ENCODE measurements around the gene CATSPER4.

CATSPER4 gene

DNA sequence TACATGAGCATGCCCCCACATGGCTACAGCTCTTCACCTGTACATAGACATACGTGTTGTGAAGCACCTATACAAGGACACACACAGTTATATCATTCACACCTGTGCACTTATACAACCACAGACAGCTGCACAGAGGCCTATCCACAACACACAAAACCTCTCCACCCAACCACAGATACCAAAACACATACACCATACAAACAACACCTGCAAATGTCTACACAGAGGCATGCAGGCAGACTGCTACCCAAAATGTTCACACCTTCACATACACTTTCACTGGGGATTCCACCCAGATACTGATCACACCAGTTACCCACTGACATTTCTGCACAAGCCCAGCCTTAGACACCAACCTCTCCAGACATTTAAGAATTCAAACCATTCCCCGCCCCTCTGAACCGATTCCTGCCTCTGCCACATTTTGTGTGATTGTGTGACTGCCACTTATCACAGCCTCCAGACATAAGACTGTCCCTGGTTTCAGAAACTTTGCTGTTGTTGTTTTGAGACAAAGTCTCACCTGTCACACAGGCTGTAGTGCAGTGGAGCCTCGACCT lies 23.6 kb upstream of the CATSPER4 start:
- peaks cover 25% of the 10 kb centered on the region for H3K79me2 ChIP-seq (ENCODE audit: insufficient read depth, low read length)
- no peak overlapping the region for H3K9ac ChIP-seq (ENCODE audit: low read depth, low read length, poor library complexity, severe bottlenecking)
- no peak for TF ChIP-seq EZH2phosphoT487 (IDR thresholded peaks at IDR 0.05; ENCODE audit: borderline replicate concordance)
- TF ChIP-seq, protein P1, sequence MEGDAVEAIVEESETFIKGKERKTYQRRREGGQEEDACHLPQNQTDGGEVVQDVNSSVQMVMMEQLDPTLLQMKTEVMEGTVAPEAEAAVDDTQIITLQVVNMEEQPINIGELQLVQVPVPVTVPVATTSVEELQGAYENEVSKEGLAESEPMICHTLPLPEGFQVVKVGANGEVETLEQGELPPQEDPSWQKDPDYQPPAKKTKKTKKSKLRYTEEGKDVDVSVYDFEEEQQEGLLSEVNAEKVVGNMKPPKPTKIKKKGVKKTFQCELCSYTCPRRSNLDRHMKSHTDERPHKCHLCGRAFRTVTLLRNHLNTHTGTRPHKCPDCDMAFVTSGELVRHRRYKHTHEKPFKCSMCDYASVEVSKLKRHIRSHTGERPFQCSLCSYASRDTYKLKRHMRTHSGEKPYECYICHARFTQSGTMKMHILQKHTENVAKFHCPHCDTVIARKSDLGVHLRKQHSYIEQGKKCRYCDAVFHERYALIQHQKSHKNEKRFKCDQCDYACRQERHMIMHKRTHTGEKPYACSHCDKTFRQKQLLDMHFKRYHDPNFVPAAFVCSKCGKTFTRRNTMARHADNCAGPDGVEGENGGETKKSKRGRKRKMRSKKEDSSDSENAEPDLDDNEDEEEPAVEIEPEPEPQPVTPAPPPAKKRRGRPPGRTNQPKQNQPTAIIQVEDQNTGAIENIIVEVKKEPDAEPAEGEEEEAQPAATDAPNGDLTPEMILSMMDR (conservative IDR thresholded peaks at IDR 0.05; ENCODE audit: low read length) = no peak
- no peaks in the 10 kb centered on the region for H3F3A ChIP-seq (ENCODE audit: low read depth)
- H3K27me3 ChIP-seq (ENCODE audit: insufficient read depth, low read length, poor library complexity, severe bottlenecking) = no peaks in the 10 kb centered on the region
- no peaks in the 10 kb centered on the region for H3K9me3 ChIP-seq (ENCODE audit: insufficient read depth, low read depth, low read length)
- H3K4me3 ChIP-seq (ENCODE audit: low read length, poor library complexity, severe bottlenecking) = no peak overlapping the region
- no peaks in the 10 kb centered on the region for H3K36me3 ChIP-seq (ENCODE audit: insufficient read depth, low read length)
- no peak overlapping the region for H3K4me2 ChIP-seq (ENCODE audit: low read depth, low read length, poor library complexity, severe bottlenecking)
- no peak overlapping the region for H2AFZ ChIP-seq (ENCODE audit: low read length)
- no peaks in the 10 kb centered on the region for H4K20me1 ChIP-seq (ENCODE audit: insufficient read depth, low read length, poor library complexity, severe bottlenecking)
- H3K9me2 ChIP-seq (replicated peaks; ENCODE audit: low read depth, low read length) = no peaks in the 10 kb centered on the region
- H3K4me1 ChIP-seq (ENCODE audit: insufficient read depth, low read length, poor library complexity, severe bottlenecking) = peaks cover 20% of the 10 kb centered on the region

DNA sequence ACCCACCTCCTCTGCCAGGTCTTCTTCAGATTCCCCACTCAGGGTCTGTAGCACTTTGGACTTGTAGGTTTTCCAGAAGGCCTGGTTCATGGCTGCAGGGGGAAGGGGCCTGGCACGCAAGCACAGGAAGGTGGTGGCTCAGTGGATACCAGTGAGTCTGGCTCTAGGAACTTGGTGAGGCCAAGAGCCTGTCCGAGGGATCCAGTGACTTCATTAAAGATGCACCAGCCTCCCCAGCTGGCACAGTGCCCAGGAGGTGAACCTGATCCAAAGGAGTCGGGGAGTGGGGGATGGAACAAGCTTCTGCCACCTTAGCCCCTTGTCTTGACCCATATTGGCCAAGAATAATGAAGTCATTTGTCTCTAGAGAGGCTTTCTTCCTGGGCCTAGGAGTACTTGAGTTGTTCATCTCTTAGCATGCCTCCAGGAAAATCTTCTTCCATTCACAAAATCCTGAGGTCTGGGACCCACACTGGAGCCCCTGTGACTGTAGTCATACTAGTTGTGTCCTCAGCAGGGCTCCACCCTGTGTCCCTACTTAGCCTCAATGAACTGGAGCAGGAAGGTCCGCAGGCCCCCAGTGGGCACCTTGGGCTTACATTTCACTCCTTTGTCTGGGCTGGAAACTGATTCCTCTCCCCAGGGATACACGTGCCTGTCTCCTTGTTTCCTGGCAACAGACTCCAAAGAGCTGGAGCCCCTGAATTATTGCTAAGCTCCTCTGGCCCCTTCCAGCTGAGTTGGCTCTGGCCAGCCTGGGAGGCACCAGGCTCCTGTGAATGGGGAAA lies 21.8 kb upstream of the CATSPER4 start, which contains the start of gene C1orf232:
Gene C1orf232, minus strand, starts transcription at position 554 of the 788 bp plus-strand sequence. Its CDS starts 464 bp downstream, at position 90.
- Histone ChIP-seq H3K9me2 (replicated peaks; ENCODE audit: low read depth, low read length) (no peaks in the 10 kb centered on the region), H3K9me3 (ENCODE audit: insufficient read depth, low read depth, low read length) (no peaks in the 10 kb centered on the region), H3K79me2 (ENCODE audit: insufficient read depth, low read length) (peaks cover 19% of the 10 kb centered on the region), H3F3A (ENCODE audit: low read depth) (no peaks in the 10 kb centered on the region), H3K36me3 (ENCODE audit: insufficient read depth, low read length) (no peaks in the 10 kb centered on the region), H3K27me3 (ENCODE audit: insufficient read depth, low read length, poor library complexity, severe bottlenecking) (no peaks in the 10 kb centered on the region), H4K20me1 (ENCODE audit: insufficient read depth, low read length, poor library complexity, severe bottlenecking) (no peaks in the 10 kb centered on the region), H3K4me2 (ENCODE audit: low read depth, low read length, poor library complexity, severe bottlenecking) (peak within 1 kb of the TSS; percentile 88), H3K4me3 (ENCODE audit: low read length, poor library complexity, severe bottlenecking) (peak within 1 kb of the TSS; percentile 93), H2AFZ (ENCODE audit: low read length) (peak within 1 kb of the TSS; percentile 94), H3K9ac (ENCODE audit: low read depth, low read length, poor library complexity, severe bottlenecking) (peak within 1 kb of the TSS; percentile 90), H3K4me1 (ENCODE audit: insufficient read depth, low read length, poor library complexity, severe bottlenecking) (peaks cover 14% of the 10 kb centered on the region)
- no peak for TF ChIP-seq EZH2phosphoT487 (IDR thresholded peaks at IDR 0.05; ENCODE audit: borderline replicate concordance)
- TF ChIP-seq, protein P1 (conservative IDR thresholded peaks at IDR 0.05; ENCODE audit: low read length) = no peak

DNA sequence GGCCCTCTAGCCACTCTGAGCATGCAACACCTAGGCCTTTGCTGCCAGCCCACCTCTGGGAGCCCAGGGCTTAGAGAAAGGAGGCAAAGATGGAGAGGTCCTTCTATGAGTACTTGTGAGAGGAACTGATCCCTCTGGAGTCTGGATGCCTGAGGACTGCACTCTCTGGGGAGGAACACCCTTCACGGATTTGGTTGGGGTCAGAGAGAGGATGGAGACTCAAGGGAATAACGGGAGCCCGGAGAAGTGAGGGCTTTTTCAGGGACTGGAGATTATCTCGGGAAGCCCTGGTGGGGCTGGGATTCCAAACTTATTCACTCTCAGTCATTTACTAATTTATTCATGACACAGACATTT lies 21.2 kb upstream of the CATSPER4 start:
- no peaks in the 10 kb centered on the region for H3K9me3 ChIP-seq (ENCODE audit: insufficient read depth, low read depth, low read length)
- H4K20me1 ChIP-seq (ENCODE audit: insufficient read depth, low read length, poor library complexity, severe bottlenecking) = no peaks in the 10 kb centered on the region
- peak overlapping the region; percentile 88 for H3K4me2 ChIP-seq (ENCODE audit: low read depth, low read length, poor library complexity, severe bottlenecking)
- H3F3A ChIP-seq (ENCODE audit: low read depth) = 0 out of 2 replicates have a peak, but pooled peaks cover 3% of the 10 kb centered on the region
- H3K4me1 ChIP-seq (ENCODE audit: insufficient read depth, low read length, poor library complexity, severe bottlenecking) = peaks cover 14% of the 10 kb centered on the region
- no peaks in the 10 kb centered on the region for H3K9me2 ChIP-seq (replicated peaks; ENCODE audit: low read depth, low read length)
- TF ChIP-seq EZH2phosphoT487 (IDR thresholded peaks at IDR 0.05; ENCODE audit: borderline replicate concordance) = no peak
- TF ChIP-seq, protein P1 (conservative IDR thresholded peaks at IDR 0.05; ENCODE audit: low read length) = no peak
- peaks cover 19% of the 10 kb centered on the region for H3K79me2 ChIP-seq (ENCODE audit: insufficient read depth, low read length)
- H3K4me3 ChIP-seq (ENCODE audit: low read length, poor library complexity, severe bottlenecking) = peak overlapping the region; percentile 93
- H3K27me3 ChIP-seq (ENCODE audit: insufficient read depth, low read length, poor library complexity, severe bottlenecking) = no peaks in the 10 kb centered on the region
- no peak overlapping the region for H2AFZ ChIP-seq (ENCODE audit: low read length)
- H3K9ac ChIP-seq (ENCODE audit: low read depth, low read length, poor library complexity, severe bottlenecking) = no peak overlapping the region
- H3K36me3 ChIP-seq (ENCODE audit: insufficient read depth, low read length) = no peaks in the 10 kb centered on the region

All from Loucy (cell line).